SK-N-SH treated with all-trans-retinoic acid at 6 μM for 48 hours (cell line): Measurements from ENCODE around the gene CD38.
"Not testable (repeated sequence)": the region's sequence is repeated elsewhere in the genome, so short reads cannot be mapped to it uniquely, and the experiment has no call there.

ENCODE experiments used
- ATAC-seq: fragments of 200-7000 bp; cut with Tn5 transposase; 3 replicates; pipeline ENCODE4 v1.9.1; 2020; ENCODE audit warnings: mild to moderate bottlenecking, moderate library complexity
- ARNTL ChIP-seq: fragments of 450-650 bp; formaldehyde crosslinking; IDR thresholded peaks from 2 replicates; pipeline ENCODE4 v1.5.0; 2020; ENCODE audit warnings: low read depth, mild to moderate bottlenecking, moderate library complexity, borderline replicate concordance
- BACH2 ChIP-seq: fragments of 250-450 bp; sonication (Bioruptor Pico); IDR thresholded peaks from 2 replicates; pipeline ENCODE4 v1.9.0; 2021; ENCODE audit warnings: mild to moderate bottlenecking, borderline replicate concordance
- CSDC2 ChIP-seq: fragments of 250-450 bp; sonication (Bioruptor Pico); IDR thresholded peaks from 2 replicates; pipeline ENCODE4 v1.5.0; 2020; ENCODE audit warnings: mild to moderate bottlenecking, moderate library complexity
- ESRRG ChIP-seq: fragments of 250-450 bp; sonication (Bioruptor Pico); IDR thresholded peaks from 2 replicates; pipeline ENCODE4 v1.6.1; 2021; ENCODE audit warnings: mild to moderate bottlenecking
- GLIS3 ChIP-seq: fragments of 250-450 bp; sonication (Bioruptor Pico); IDR thresholded peaks from 2 replicates; pipeline ENCODE4 v1.5.0; 2020; ENCODE audit warnings: mild to moderate bottlenecking, moderate library complexity
- ISL1 ChIP-seq: fragments of 250-450 bp; sonication (Bioruptor Pico); IDR thresholded peaks from 2 replicates; pipeline ENCODE4 v2.1.2; 2022; ENCODE audit warnings: mild to moderate bottlenecking, moderate library complexity
- OSR1 ChIP-seq: fragments of 250-450 bp; sonication (Bioruptor Pico); IDR thresholded peaks from 2 replicates; pipeline ENCODE4 v1.8.0; 2022; ENCODE audit warnings: moderate library complexity, mild to moderate bottlenecking, inconsistent platforms
- RARB ChIP-seq: fragments of 250-450 bp; sonication (Bioruptor Pico); IDR thresholded peaks from 2 replicates; pipeline ENCODE4 v1.8.0; 2021; ENCODE audit warnings: mild to moderate bottlenecking, moderate library complexity
- SNAI2 ChIP-seq: fragments of 250-450 bp; sonication (Bioruptor Pico); IDR thresholded peaks from 2 replicates; pipeline ENCODE4 v1.5.0; 2020; ENCODE audit warnings: mild to moderate bottlenecking, moderate library complexity
- TCF4 ChIP-seq: fragments of 250-450 bp; sonication (Bioruptor Pico); IDR thresholded peaks from 2 replicates; pipeline ENCODE4 v1.8.0; 2021; ENCODE audit warnings: mild to moderate bottlenecking, moderate library complexity, borderline replicate concordance
- ZC3H10 ChIP-seq: fragments of 250-450 bp; sonication (Bioruptor Pico); IDR thresholded peaks from 2 replicates; pipeline ENCODE4 v1.5.1; 2021; ENCODE audit warnings: mild to moderate bottlenecking, moderate library complexity
- ZFP3 ChIP-seq: fragments of 250-450 bp; sonication (Bioruptor Pico); IDR thresholded peaks from 2 replicates; pipeline ENCODE4 v1.5.0; 2020; ENCODE audit warnings: mild to moderate bottlenecking, moderate library complexity
- ZFP30 ChIP-seq: fragments of 450-650 bp; formaldehyde crosslinking; IDR thresholded peaks from 2 replicates; pipeline ENCODE4 v1.5.0; 2022; ENCODE audit warnings: mild to moderate bottlenecking, moderate library complexity
- ZNF70 ChIP-seq: fragments of 450-650 bp; formaldehyde crosslinking; IDR thresholded peaks from 2 replicates; pipeline ENCODE4 v1.5.0; 2020; ENCODE audit warnings: mild to moderate bottlenecking, moderate library complexity
- ZNF8 ChIP-seq: fragments of 450-650 bp; formaldehyde crosslinking; IDR thresholded peaks from 2 replicates; pipeline ENCODE4 v1.5.0; 2020; ENCODE audit warnings: mild to moderate bottlenecking, moderate library complexity
- TF ChIP-seq, protein P1 (sequence below): fragments of 250-450 bp; sonication (Bioruptor Pico); IDR thresholded peaks from 2 replicates; pipeline ENCODE4 v1.5.0; 2020; ENCODE audit warnings: mild to moderate bottlenecking, moderate library complexity
- TF ChIP-seq, protein P2 (sequence below): fragments of 250-450 bp; sonication (Bioruptor Pico); IDR thresholded peaks from 2 replicates; pipeline ENCODE4 v1.5.1; 2020; ENCODE audit warnings: low read depth, mild to moderate bottlenecking, moderate library complexity
- TF ChIP-seq, protein P3 (sequence below): fragments of 250-450 bp; sonication (Bioruptor Pico); IDR thresholded peaks from 2 replicates; pipeline ENCODE4 v1.8.0; 2020; ENCODE audit warnings: mild to moderate bottlenecking, moderate library complexity, borderline replicate concordance
- TF ChIP-seq, protein P4 (sequence below): fragments of 250-450 bp; sonication (Bioruptor Pico); IDR thresholded peaks from 2 replicates; pipeline ENCODE4 v1.8.0; 2021; ENCODE audit warnings: low read depth, mild to moderate bottlenecking, moderate library complexity, borderline replicate concordance

The CD38 gene

DNA sequence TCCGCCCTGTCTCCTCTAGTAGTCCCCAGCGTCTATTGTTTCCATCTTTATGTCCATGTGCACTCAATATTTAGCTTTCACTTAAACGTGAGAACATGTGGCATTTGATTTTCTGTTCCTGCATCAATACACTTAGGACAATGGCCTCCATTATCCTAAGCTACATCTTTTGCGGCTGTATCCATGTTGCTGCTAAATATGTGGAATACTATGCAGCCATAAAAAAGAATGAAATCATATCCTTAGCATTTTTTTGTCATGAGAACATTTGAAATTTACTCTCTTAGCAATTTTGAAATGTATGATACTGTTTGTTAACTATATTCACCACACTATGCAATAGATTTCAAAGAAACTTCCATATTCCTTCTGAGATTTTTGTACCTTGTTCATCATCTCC lies 19.8 kb upstream of the CD38 start:
- no peak for TF ChIP-seq OSR1 (CRISPR knock-in tag)
- no peak for TF ChIP-seq CSDC2
- TF ChIP-seq ZFP3 (CRISPR knock-in tag): no peak
- TF ChIP-seq RARB: no peak
- TF ChIP-seq, protein P1, sequence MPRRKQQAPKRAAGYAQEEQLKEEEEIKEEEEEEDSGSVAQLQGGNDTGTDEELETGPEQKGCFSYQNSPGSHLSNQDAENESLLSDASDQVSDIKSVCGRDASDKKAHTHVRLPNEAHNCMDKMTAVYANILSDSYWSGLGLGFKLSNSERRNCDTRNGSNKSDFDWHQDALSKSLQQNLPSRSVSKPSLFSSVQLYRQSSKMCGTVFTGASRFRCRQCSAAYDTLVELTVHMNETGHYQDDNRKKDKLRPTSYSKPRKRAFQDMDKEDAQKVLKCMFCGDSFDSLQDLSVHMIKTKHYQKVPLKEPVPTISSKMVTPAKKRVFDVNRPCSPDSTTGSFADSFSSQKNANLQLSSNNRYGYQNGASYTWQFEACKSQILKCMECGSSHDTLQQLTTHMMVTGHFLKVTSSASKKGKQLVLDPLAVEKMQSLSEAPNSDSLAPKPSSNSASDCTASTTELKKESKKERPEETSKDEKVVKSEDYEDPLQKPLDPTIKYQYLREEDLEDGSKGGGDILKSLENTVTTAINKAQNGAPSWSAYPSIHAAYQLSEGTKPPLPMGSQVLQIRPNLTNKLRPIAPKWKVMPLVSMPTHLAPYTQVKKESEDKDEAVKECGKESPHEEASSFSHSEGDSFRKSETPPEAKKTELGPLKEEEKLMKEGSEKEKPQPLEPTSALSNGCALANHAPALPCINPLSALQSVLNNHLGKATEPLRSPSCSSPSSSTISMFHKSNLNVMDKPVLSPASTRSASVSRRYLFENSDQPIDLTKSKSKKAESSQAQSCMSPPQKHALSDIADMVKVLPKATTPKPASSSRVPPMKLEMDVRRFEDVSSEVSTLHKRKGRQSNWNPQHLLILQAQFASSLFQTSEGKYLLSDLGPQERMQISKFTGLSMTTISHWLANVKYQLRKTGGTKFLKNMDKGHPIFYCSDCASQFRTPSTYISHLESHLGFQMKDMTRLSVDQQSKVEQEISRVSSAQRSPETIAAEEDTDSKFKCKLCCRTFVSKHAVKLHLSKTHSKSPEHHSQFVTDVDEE (CRISPR knock-in tag): no peak
- TF ChIP-seq SNAI2 (CRISPR knock-in tag): no peak
- TF ChIP-seq, protein P2, sequence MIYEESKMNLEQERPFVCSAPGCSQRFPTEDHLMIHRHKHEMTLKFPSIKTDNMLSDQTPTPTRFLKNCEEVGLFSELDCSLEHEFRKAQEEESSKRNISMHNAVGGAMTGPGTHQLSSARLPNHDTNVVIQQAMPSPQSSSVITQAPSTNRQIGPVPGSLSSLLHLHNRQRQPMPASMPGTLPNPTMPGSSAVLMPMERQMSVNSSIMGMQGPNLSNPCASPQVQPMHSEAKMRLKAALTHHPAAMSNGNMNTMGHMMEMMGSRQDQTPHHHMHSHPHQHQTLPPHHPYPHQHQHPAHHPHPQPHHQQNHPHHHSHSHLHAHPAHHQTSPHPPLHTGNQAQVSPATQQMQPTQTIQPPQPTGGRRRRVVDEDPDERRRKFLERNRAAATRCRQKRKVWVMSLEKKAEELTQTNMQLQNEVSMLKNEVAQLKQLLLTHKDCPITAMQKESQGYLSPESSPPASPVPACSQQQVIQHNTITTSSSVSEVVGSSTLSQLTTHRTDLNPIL (CRISPR knock-in tag): no peak
- no peak for TF ChIP-seq ARNTL (CRISPR knock-in tag)
- no peak for TF ChIP-seq ZFP30 (CRISPR knock-in tag)
- no peak for TF ChIP-seq ESRRG (CRISPR knock-in tag)
- no peak for TF ChIP-seq BACH2
- TF ChIP-seq, protein P3, sequence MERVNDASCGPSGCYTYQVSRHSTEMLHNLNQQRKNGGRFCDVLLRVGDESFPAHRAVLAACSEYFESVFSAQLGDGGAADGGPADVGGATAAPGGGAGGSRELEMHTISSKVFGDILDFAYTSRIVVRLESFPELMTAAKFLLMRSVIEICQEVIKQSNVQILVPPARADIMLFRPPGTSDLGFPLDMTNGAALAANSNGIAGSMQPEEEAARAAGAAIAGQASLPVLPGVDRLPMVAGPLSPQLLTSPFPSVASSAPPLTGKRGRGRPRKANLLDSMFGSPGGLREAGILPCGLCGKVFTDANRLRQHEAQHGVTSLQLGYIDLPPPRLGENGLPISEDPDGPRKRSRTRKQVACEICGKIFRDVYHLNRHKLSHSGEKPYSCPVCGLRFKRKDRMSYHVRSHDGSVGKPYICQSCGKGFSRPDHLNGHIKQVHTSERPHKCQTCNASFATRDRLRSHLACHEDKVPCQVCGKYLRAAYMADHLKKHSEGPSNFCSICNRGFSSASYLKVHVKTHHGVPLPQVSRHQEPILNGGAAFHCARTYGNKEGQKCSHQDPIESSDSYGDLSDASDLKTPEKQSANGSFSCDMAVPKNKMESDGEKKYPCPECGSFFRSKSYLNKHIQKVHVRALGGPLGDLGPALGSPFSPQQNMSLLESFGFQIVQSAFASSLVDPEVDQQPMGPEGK (CRISPR knock-in tag): no peak
- TF ChIP-seq ISL1 (CRISPR knock-in tag): no peak
- TF ChIP-seq ZNF8: no peak
- no peak for TF ChIP-seq GLIS3 (CRISPR knock-in tag)
- TF ChIP-seq TCF4 (CRISPR knock-in tag): no peak
- ATAC-seq: no peak

DNA sequence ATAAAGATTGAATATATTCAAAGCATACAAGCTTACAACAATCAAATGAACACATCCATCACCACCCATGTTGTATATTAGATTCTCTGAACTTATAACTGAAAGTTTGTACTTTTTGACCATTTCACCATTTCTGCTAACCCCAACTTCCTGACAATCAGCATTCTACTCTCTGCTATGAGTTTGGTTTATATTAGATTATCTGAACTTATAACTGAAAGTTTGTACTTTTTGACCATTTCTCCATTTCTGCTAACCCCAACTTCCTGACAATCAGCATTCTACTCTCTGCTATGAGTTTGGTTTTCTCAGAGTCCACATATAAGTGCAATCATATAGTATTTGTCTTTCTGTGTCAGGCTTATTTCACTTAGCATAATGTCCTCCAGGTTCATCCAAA lies 15.7 kb upstream of the CD38 start:
- not testable (repeated sequence) for ATAC-seq

DNA sequence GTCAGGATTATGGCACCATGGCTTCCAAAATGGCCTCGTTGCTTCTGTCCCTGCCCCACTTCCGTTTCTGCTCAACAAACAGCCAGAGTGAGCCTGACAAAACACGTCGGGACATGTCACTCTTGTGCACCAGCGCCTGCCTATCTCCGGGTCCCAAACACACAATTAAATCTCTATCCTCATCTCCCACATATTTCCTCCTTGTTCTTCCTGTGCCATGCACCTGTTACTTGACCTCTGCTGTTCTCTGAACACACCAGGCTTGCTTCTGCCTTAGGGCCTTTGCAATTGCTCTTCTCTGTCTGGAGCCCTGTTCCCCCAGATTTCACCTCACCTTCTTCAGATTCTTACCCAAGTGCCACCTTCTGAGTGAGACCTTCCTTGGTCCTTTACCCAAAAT lies 12.7 kb upstream of the CD38 start:
- TF ChIP-seq SNAI2 (CRISPR knock-in tag) (no peak), ZFP30 (CRISPR knock-in tag) (no peak), ESRRG (CRISPR knock-in tag) (no peak), ZC3H10 (CRISPR knock-in tag) (no peak), ISL1 (CRISPR knock-in tag) (no peak), RARB (no peak), GLIS3 (CRISPR knock-in tag) (no peak), OSR1 (CRISPR knock-in tag) (no peak), ZFP3 (CRISPR knock-in tag) (no peak), CSDC2 (no peak), BACH2 (no peak), ZNF70 (CRISPR knock-in tag) (no peak)
- TF ChIP-seq, protein P3 (CRISPR knock-in tag): no peak
- TF ChIP-seq, protein P1 (CRISPR knock-in tag): no peak
- TF ChIP-seq, protein P4, sequence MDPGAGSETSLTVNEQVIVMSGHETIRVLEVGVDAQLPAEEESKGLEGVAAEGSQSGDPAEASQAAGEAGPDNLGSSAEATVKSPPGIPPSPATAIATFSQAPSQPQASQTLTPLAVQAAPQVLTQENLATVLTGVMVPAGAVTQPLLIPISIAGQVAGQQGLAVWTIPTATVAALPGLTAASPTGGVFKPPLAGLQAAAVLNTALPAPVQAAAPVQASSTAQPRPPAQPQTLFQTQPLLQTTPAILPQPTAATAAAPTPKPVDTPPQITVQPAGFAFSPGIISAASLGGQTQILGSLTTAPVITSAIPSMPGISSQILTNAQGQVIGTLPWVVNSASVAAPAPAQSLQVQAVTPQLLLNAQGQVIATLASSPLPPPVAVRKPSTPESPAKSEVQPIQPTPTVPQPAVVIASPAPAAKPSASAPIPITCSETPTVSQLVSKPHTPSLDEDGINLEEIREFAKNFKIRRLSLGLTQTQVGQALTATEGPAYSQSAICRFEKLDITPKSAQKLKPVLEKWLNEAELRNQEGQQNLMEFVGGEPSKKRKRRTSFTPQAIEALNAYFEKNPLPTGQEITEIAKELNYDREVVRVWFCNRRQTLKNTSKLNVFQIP (CRISPR knock-in tag): no peak
- TF ChIP-seq, protein P2 (CRISPR knock-in tag): no peak
- ATAC-seq: no peak
